Neural cell (in vitro differentiated cells): ENCODE measurements around the gene KRTAP29-1.

Experiments used
- EP300 ChIP-seq: fragments of 450-650 bp; conservative IDR thresholded peaks from 2 replicates; pipeline ENCODE4 v1.6.1; 2014; ENCODE audit warnings: antibody characterized with exemption, mild to moderate bottlenecking, moderate library complexity; ENCODE audit not compliant: poor library complexity, severe bottlenecking
- EZH2 ChIP-seq: fragments of 200-600, 300-800 bp; shearing (Covaris generic), sonication (generic); IDR thresholded peaks from 2 replicates; pipeline ENCODE4 v1.6.1; 2014; ENCODE audit warnings: antibody characterized with exemption, low read length, borderline replicate concordance, mild to moderate bottlenecking; ENCODE audit not compliant: insufficient read depth, poor library complexity, severe bottlenecking
- POLR2AphosphoS5 ChIP-seq: IDR thresholded peaks from 2 replicates; pipeline ENCODE4 v1.6.1; 2012
- RAD21 ChIP-seq: fragments of 450-650 bp; conservative IDR thresholded peaks from 2 replicates; pipeline ENCODE4 v1.6.1; 2014; ENCODE audit warnings: antibody characterized with exemption, mild to moderate bottlenecking, moderate library complexity
- TAF1 ChIP-seq: IDR thresholded peaks from 2 replicates; pipeline ENCODE4 v1.6.1; 2012; ENCODE audit warnings: low read depth
- TF ChIP-seq, protein P1 (sequence below): fragments of 450-650 bp; IDR thresholded peaks from 2 replicates; pipeline ENCODE4 v1.5.1; 2014; ENCODE audit warnings: antibody characterized with exemption, mild to moderate bottlenecking, moderate library complexity; ENCODE audit not compliant: poor library complexity, severe bottlenecking
- TF ChIP-seq, protein P2 (sequence below): IDR thresholded peaks from 2 replicates; pipeline ENCODE4 v1.6.1; 2012; ENCODE audit warnings: borderline replicate concordance

DNA sequence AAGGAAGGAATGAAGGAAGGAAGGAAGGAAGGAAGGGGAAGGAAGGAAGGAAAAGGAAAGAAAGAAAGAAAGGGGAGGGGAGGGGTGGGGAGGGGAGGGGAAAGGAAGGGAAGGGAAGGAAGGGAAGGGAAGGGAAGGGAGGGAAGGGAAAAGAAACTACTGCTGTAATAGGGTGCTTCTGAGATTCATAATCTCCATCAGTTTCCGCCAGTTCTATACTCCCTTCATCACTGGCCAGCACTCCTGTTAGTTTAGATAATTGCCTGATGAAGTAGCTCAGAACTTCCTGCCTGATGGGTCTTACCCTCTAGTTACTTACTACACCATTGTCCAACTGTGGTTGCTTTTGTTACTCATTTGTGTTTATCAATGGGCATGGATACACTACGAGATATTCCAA is 39.4 kb downstream of the KRTAP29-1 start:
- TF ChIP-seq TAF1 = no peak
- no peak for TF ChIP-seq RAD21
- TF ChIP-seq, protein P1, sequence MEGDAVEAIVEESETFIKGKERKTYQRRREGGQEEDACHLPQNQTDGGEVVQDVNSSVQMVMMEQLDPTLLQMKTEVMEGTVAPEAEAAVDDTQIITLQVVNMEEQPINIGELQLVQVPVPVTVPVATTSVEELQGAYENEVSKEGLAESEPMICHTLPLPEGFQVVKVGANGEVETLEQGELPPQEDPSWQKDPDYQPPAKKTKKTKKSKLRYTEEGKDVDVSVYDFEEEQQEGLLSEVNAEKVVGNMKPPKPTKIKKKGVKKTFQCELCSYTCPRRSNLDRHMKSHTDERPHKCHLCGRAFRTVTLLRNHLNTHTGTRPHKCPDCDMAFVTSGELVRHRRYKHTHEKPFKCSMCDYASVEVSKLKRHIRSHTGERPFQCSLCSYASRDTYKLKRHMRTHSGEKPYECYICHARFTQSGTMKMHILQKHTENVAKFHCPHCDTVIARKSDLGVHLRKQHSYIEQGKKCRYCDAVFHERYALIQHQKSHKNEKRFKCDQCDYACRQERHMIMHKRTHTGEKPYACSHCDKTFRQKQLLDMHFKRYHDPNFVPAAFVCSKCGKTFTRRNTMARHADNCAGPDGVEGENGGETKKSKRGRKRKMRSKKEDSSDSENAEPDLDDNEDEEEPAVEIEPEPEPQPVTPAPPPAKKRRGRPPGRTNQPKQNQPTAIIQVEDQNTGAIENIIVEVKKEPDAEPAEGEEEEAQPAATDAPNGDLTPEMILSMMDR = no peak
- TF ChIP-seq, protein P2, sequence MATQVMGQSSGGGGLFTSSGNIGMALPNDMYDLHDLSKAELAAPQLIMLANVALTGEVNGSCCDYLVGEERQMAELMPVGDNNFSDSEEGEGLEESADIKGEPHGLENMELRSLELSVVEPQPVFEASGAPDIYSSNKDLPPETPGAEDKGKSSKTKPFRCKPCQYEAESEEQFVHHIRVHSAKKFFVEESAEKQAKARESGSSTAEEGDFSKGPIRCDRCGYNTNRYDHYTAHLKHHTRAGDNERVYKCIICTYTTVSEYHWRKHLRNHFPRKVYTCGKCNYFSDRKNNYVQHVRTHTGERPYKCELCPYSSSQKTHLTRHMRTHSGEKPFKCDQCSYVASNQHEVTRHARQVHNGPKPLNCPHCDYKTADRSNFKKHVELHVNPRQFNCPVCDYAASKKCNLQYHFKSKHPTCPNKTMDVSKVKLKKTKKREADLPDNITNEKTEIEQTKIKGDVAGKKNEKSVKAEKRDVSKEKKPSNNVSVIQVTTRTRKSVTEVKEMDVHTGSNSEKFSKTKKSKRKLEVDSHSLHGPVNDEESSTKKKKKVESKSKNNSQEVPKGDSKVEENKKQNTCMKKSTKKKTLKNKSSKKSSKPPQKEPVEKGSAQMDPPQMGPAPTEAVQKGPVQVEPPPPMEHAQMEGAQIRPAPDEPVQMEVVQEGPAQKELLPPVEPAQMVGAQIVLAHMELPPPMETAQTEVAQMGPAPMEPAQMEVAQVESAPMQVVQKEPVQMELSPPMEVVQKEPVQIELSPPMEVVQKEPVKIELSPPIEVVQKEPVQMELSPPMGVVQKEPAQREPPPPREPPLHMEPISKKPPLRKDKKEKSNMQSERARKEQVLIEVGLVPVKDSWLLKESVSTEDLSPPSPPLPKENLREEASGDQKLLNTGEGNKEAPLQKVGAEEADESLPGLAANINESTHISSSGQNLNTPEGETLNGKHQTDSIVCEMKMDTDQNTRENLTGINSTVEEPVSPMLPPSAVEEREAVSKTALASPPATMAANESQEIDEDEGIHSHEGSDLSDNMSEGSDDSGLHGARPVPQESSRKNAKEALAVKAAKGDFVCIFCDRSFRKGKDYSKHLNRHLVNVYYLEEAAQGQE = no peak
- TF ChIP-seq EP300 = no peak
- TF ChIP-seq POLR2AphosphoS5 = no peak
- no peak for TF ChIP-seq EZH2
